Right renal pelvis (tissue), 4 donors: ENCODE measurements around the gene YWHAQ. TPM values are rescaled to one million over a fixed set of nuclear protein-coding genes. Genes with fewer than 3 reads are reported as not detected.
A peak's percentile ranks its signal among the peaks of the same experiment; 100 is the strongest.
"Not testable (repeated sequence)": the region's sequence is repeated elsewhere in the genome, so short reads cannot be mapped to it uniquely, and the experiment has no call there.

ENCODE experiments used
- DNase-seq, 4 donors: peaks; one replicate each; pipeline ENCODE4 v3.0.0-alpha.2; 2013; ENCODE audit warnings: low read depth in 4 of 4, low spot score in 3 of 4, missing footprints in 1 of 4
- polyA plus RNA-seq, 4 donors: library from polyadenylated mRNA; unstranded; fragments of 120-200 nt; gene quantifications; one replicate each; pipeline ENCODE4 v1.2.1, GENCODE V29; 2013; ENCODE audit not compliant: insufficient read length in 4 of 4

The YWHAQ gene
- polyA plus RNA-seq, 4 donors, result 402 to 503 (median 493) TPM

DNA sequence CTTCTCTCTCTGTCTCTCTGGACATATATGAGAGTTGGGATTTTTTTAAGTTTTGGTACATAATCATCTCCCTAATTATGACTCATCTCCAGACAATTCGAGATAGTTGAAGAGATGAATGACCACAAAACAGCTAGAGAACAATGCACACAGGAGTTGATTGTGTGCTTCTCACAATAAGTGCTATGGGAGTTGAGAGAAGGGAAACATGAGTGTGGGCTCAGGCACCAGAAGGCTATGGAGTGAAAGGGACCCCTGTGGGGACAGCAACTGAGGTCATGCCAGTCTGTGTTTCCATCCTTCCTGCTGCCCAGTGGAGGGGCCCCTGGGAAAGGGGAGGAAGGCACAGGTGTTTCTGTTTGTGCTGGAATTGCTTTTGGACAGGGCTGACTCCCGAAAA is 6.5 kb upstream of the YWHAQ start:
- DNase-seq, result no peak

GRCh38 chr2:9634133-9634532 is 3.3 kb upstream of the YWHAQ start:
- DNase-seq, result no peak

DNA sequence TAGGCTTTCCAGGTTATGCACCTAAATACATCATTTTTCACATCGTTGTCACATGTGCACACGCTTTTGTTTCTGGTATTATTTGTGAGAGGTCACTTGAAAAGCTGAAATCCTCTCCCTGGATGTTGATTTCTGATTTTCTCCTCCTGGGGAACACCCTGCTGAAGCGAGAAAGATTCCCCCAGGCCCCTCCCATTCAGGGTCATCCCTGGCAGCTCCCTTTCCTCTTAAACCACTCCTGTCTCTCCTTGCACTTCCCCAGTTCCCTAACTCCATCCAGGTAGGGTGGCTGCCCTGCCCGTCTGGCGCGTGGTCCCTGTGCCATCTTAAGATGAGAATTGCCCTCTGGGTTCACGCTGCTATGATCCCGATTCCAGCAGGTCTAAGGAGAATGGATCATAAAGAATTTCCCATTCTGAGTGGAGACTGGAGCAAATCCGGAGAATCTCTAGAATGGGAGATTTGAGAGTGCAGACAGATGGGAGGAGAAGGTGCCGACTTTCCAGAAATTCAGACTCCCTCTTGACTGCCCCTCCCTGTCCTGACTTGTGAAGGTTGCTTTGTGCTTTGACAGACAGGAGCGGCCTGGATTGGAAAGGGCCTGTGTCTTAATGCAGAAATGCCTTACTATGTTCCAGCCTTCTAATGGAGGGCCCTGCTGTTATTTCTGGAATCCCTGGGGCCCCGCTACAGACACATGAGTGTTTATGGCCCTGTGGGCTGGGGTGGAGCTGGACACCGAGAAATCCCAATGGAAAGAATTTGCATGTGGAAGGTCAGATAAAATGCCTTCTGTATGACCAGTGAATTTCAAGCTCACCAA is 1.3 kb upstream of the YWHAQ start:
- DNase-seq, result no peak

DNA sequence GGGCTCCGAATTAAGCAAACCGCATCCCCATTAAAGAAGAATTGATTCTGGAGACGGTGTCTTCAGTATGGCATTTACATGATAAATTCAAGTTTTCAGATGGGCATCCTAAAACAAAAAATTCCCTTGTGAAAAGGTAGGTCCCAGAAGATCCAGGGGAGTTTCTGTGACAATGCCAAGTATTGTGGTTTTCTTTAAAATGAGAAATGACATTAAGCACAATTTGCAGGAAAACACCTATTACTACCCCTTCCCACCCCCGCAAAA is 689 bp upstream of the YWHAQ start:
- DNase-seq, result no peak

DNA sequence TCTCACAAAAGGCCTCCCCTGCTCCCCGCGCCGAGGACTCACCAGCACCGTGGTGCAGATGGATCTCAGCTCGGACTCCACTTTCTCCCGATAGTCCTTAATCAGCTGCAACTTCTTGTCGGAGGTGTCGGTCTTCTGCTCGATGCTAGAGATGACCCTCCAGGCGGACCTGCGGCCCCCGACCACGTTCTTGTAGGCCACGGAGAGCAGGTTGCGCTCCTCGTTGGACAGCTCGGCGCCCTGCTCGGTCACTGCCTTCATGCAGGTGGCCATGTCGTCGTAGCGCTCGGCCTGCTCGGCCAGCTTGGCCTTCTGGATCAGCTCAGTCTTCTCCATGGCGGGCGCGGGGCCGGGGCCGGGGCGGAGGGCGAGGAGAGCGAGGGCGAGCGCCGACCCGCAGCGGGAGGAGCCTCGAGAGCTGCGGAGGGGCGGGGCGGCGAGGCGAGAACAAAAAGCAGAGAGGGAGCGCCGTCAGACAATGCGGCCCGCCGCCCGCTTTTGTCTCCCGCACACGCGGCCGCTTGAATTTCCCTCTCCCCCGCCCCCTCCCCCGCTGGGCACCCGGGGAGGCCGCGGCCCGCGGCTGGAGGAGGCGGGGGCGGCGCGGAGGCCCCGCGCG is 571 bp downstream of the YWHAQ start:
- DNase-seq, result peak in 1 of 4 donors; percentile 42

- DNase-seq, result no peak
These were observed 1.3 kb downstream of the YWHAQ start for GRCh38 chr2:9629222-9630116.

GRCh38 chr2:9627310-9627709 is 3.5 kb downstream of the YWHAQ start:
- DNase-seq, result no peak

DNA sequence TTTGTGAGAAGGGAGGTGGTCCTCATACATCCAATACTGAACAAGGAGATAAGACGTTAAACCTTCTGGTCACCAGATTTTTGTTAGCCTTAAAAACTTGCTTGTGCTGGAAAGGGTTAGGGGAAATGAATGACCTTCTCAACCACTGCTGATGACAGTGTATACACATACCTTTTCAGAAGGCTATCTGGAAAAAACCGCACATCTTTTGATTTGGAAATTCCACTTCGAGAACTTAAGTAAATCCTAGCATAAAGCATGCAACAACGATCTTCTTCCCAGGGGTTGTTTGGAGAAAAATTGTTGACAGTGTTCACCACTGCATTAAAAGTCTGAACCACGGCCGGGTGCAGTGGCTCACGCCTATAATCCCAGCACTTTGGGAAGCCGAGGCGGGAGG is 7.6 kb downstream of the YWHAQ start:
- DNase-seq, result no peak

DNA sequence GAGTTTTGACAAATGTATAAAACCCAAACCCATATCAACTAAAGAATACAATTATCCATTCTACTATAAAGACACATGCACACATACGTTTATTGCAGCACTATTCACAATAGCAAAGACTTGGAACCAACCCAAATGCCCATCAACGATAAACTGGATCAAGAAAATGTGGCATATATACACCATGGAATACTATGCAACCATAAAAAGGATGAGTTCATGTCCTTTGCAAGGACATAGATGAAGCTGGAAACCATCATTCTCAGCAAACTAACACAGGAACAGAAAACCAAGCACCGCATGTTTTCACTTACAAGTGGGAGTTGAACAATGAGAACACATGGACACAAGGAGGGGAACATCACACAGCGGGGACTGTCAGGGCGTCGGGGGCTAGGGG is 9.1 kb downstream of the YWHAQ start:
- DNase-seq, result not testable (repeated sequence)

GRCh38 chr2:9618410-9618809 is 12.4 kb downstream of the YWHAQ start:
- DNase-seq, result no peak

- no peak for DNase-seq
These were observed 13.0 kb downstream of the YWHAQ start for GRCh38 chr2:9617749-9618148.

GRCh38 chr2:9617296-9617695 is 13.5 kb downstream of the YWHAQ start:
- DNase-seq, result no peak

GRCh38 chr2:9614562-9614961 is 16.2 kb downstream of the YWHAQ start:
- DNase-seq, result no peak

- DNase-seq, result no peak
These were observed 17.5 kb downstream of the YWHAQ start for GRCh38 chr2:9613291-9613690.

DNA sequence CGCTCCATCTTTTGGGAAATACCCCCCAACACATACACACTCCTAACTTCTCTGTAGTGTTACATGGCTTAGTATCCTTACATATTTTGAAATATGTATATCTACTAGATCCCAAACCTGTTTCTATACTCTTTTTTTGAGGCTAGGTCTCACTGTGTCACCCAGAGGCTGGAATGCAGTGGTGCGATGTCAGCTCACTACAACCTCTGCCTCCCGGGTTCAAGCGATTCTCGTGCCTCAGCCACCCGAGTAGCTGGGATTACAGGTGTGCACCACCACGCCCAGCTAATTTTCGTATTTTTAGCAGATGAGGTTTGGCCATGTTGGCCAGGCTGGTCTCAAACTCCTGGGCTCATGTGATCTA is 19.3 kb downstream of the YWHAQ start:
- DNase-seq, result not testable (repeated sequence)

- no peak for DNase-seq
These were observed 19.8 kb downstream of the YWHAQ start for GRCh38 chr2:9610781-9611548.

GRCh38 chr2:9608491-9608890 is 22.3 kb downstream of the YWHAQ start:
- not testable (repeated sequence) for DNase-seq

DNA sequence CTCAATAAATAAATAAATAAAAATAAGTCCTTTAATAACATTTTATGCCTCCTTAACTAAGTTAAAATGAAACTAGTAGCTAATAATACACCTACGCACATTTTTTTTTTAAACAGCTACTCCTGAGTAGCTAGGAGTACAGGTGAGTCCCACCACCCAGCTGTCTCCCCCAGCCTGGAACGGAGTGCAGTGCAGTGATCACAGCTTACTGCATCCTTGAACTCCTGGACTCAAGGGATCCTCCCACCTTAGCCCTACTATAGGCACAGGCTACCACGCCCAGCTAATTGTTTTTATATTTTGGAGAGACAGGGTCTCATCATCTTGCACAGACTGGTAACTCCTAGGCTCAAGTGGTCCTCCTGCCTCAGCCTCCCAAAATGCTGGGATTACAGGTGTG is 28.4 kb downstream of the YWHAQ start:
- no peak for DNase-seq

DNA sequence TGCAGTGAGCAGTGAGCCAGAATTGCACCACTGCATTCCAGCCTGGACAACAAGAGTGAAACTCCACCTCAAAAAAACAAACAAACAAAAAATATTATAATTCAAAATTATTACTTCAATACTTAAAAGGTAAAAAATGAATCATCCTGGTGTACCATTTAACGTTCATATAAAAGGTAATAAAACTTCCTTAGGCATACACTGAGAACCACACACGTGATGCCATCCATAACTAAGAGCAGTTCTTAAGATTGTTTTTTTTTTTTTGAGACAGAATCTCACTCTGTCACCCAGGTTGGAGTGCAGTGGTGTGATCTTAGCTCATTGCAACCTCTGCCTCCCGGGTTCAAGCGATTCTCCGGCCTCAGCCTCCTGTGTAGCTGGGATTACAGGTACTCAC is 29.4 kb downstream of the YWHAQ start:
- no peak for DNase-seq

DNA sequence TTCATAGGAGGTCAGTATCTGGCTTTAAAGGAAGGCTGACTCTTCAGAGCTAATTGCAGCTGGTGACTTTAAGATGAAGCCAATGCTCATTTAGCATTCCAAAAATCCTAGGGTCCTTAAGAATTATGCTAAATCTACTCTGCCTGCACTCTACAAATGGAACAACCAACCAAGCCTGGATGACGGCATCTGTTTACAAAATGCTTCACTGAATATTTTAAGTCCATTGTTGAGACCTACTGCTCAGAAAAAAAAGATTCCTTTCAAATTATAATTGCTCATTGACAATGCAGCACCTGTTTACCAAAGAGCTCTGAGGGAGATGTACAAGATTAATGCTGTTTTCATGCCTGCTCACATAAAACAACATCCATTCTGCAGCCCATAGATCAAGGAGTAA is 31.4 kb downstream of the YWHAQ start:
- no peak for DNase-seq
